Measurements from ENCODE around the gene TENT5A. TPM values are rescaled to one million over a fixed set of nuclear protein-coding genes. Genes with fewer than 3 reads are reported as not detected.

The TENT5A gene
- total RNA-seq, 1 donor from 2014 or later, result 44.4 TPM

DNA sequence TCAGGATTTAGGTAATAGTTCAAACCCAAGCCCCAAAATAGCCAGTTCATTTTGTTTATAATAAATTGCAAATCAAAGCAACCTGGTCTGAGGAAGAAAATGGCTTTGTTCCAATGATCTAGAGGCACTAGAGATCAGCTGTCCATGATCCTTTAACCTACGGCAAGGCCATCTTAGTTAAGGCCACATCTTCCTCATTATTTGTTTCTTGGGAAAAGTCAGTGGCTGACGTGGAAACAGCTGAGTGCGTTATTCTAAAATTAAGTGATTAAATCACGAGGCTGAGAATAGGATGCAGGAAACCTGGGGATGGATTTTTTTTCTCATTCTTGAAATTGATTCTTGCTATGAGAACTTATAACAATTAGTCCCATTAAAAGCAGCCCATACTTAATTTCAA is 10.1 kb upstream of the TENT5A start:
- no peak overlapping the region for H3K4me3 ChIP-seq
- H3K9me3 ChIP-seq (replicated peaks), result no peaks in the 10 kb centered on the region
- DNase-seq, result no peak
- TF ChIP-seq, protein P1, sequence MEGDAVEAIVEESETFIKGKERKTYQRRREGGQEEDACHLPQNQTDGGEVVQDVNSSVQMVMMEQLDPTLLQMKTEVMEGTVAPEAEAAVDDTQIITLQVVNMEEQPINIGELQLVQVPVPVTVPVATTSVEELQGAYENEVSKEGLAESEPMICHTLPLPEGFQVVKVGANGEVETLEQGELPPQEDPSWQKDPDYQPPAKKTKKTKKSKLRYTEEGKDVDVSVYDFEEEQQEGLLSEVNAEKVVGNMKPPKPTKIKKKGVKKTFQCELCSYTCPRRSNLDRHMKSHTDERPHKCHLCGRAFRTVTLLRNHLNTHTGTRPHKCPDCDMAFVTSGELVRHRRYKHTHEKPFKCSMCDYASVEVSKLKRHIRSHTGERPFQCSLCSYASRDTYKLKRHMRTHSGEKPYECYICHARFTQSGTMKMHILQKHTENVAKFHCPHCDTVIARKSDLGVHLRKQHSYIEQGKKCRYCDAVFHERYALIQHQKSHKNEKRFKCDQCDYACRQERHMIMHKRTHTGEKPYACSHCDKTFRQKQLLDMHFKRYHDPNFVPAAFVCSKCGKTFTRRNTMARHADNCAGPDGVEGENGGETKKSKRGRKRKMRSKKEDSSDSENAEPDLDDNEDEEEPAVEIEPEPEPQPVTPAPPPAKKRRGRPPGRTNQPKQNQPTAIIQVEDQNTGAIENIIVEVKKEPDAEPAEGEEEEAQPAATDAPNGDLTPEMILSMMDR (IDR thresholded peaks at IDR 0.05; ENCODE audit: borderline replicate concordance), result no peak
- intact Hi-C loops (cut with micrococcal nuclease), result no loop called here
- no peaks in the 10 kb centered on the region for H3K36me3 ChIP-seq
- no peaks in the 10 kb centered on the region for H3K27me3 ChIP-seq (ENCODE audit: low read depth)
- no peak overlapping the region for H3K27ac ChIP-seq (replicated peaks)
- H3K4me1 ChIP-seq, result peaks cover 22% of the 10 kb centered on the region

DNA sequence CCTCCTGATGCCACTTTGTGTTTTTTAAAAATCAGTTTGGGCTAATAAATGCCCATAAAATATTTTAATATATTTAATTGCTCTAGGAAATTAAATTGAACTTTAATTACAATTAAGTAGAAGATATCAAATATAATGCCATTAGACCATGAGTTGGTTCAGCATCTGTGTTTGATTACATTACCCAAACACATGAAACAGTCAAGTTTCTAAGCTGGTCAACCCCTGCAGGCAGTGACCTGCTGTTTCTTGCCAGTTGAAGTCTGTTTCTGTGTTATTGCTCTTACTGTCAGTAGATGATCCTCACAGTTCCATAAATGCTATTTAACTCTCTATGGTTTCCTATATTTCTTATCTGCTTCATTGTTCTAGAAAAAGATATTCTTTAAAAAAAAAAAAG is 9.7 kb upstream of the TENT5A start:
- Histone ChIP-seq H3K4me1 (peaks cover 18% of the 10 kb centered on the region), H3K9me3 (replicated peaks) (no peaks in the 10 kb centered on the region), H3K4me3 (no peak overlapping the region), H3K36me3 (no peaks in the 10 kb centered on the region), H3K27ac (replicated peaks) (no peak overlapping the region), H3K27me3 (ENCODE audit: low read depth) (no peaks in the 10 kb centered on the region)
- TF ChIP-seq, protein P1 (IDR thresholded peaks at IDR 0.05; ENCODE audit: borderline replicate concordance), result no peak
- DNase-seq, result no peak
- intact Hi-C loops (cut with micrococcal nuclease), result no loop called here

DNA sequence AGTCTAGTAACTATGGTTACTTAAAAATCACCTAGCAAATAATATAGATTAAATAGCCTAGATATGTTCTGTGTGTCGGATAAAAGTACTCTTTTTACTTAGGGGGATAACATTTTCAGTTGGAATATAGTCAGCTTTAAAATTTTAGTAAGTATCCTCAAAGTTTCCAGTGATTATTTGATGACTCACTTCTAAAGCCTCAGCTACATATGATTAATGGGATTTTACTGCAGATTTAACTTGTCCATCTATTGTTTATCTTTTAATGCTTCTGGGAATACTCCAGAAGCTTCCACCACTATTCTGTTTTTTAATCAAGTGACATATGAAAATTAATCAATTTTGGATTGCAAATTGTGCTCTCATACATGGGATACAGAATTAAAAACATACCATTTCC is 8.7 kb upstream of the TENT5A start:
- intact Hi-C loops (cut with micrococcal nuclease), result no loop called here
- H3K4me1 ChIP-seq, result peaks cover 8% of the 10 kb centered on the region
- H3K27ac ChIP-seq (replicated peaks), result no peak overlapping the region
- TF ChIP-seq, protein P1 (IDR thresholded peaks at IDR 0.05; ENCODE audit: borderline replicate concordance), result no peak
- no peak for DNase-seq
- H3K9me3 ChIP-seq (replicated peaks), result no peaks in the 10 kb centered on the region
- H3K36me3 ChIP-seq, result no peaks in the 10 kb centered on the region
- no peak overlapping the region for H3K4me3 ChIP-seq
- H3K27me3 ChIP-seq (ENCODE audit: low read depth), result no peaks in the 10 kb centered on the region

DNA sequence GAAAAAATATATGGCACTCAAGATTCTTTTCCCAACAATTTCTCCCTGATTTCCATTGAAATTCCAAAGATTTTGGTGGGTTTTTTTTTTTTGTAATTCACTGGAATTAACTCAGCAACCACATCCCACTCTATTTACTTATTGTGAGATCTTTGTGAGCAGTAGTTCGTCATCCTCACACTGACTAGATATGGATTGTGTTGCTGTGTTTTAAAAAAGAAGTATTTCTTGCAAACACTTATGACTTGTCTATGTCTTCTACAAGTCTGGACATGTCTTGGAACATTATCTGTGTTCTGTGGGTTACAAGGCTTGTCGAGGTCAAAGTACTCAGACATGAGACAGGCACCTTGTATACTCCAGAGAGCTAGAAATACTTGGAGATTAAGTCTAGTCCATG is 7.3 kb upstream of the TENT5A start:
- Histone ChIP-seq H3K9me3 (replicated peaks) (no peaks in the 10 kb centered on the region), H3K4me1 (peaks cover 6% of the 10 kb centered on the region), H3K4me3 (no peak overlapping the region), H3K36me3 (no peaks in the 10 kb centered on the region), H3K27me3 (ENCODE audit: low read depth) (no peaks in the 10 kb centered on the region), H3K27ac (replicated peaks) (no peak overlapping the region)
- TF ChIP-seq, protein P1 (IDR thresholded peaks at IDR 0.05; ENCODE audit: borderline replicate concordance), result no peak
- DNase-seq, result no peak
- intact Hi-C loops (cut with micrococcal nuclease), result no loop called here

DNA sequence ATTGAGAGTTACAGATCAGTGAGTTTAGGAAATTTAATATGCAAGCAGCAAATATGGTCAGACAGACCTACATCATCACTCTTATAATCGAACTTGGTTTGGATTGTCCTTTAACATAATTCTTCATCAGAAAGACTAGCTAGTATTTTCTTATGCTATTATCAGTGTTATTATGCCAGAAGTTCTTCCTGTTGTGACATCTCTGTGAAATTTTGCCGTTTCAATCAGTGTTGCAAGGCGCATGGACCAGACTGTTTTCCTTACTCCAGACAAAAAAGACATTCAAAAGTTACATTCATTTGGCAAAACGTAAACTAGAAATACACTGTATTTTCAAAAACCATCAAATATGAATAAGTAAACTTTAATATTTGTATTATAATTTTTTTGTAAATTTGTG is 5.7 kb upstream of the TENT5A start:
- Histone ChIP-seq H3K4me3 (no peak overlapping the region), H3K36me3 (no peaks in the 10 kb centered on the region), H3K9me3 (replicated peaks) (no peaks in the 10 kb centered on the region), H3K27ac (replicated peaks) (no peak overlapping the region), H3K27me3 (ENCODE audit: low read depth) (no peaks in the 10 kb centered on the region), H3K4me1 (peaks cover 17% of the 10 kb centered on the region)
- no peak for DNase-seq
- TF ChIP-seq, protein P1 (IDR thresholded peaks at IDR 0.05; ENCODE audit: borderline replicate concordance), result no peak
- intact Hi-C loops (cut with micrococcal nuclease), result no loop called here

DNA sequence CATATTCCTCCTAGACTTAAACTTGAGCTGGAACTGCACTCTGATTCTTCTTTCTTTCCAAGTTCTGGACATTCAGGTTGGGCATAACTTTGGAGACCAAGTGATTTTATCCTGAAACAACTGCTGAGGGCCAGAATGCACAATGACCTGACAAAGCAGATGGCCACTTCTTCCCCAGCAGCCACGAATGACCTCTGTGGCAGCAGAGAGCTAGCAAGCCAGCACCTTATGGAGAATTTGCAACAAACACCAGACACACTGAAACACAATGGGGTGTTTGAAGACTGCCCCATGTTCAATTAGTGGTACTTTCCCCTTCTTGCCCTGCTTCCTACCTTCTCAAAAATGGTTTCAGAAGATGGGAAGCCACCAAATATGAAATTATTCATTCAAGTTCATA is 4.2 kb upstream of the TENT5A start:
- H3K27ac ChIP-seq (replicated peaks), result no peak overlapping the region
- no peaks in the 10 kb centered on the region for H3K9me3 ChIP-seq (replicated peaks)
- H3K36me3 ChIP-seq, result no peaks in the 10 kb centered on the region
- no peaks in the 10 kb centered on the region for H3K27me3 ChIP-seq (ENCODE audit: low read depth)
- H3K4me1 ChIP-seq, result peaks cover 20% of the 10 kb centered on the region
- no peak overlapping the region for H3K4me3 ChIP-seq
- TF ChIP-seq, protein P1 (IDR thresholded peaks at IDR 0.05; ENCODE audit: borderline replicate concordance), result no peak
- no peak for DNase-seq
- intact Hi-C loops (cut with micrococcal nuclease), result no loop called here
